GM11168 (cell line): ENCODE measurements around the gene PHOX2B.

Experiments used
- in situ Hi-C: fragments of 300-500 bp; cut with MboI; formaldehyde crosslinking; loops from one replicate; pipeline ENCODE4 v1.12.0; 2022; ENCODE audit warnings: low sequenced_read_pairs; ENCODE audit not compliant: unreplicated experiment

Gene PHOX2B

DNA sequence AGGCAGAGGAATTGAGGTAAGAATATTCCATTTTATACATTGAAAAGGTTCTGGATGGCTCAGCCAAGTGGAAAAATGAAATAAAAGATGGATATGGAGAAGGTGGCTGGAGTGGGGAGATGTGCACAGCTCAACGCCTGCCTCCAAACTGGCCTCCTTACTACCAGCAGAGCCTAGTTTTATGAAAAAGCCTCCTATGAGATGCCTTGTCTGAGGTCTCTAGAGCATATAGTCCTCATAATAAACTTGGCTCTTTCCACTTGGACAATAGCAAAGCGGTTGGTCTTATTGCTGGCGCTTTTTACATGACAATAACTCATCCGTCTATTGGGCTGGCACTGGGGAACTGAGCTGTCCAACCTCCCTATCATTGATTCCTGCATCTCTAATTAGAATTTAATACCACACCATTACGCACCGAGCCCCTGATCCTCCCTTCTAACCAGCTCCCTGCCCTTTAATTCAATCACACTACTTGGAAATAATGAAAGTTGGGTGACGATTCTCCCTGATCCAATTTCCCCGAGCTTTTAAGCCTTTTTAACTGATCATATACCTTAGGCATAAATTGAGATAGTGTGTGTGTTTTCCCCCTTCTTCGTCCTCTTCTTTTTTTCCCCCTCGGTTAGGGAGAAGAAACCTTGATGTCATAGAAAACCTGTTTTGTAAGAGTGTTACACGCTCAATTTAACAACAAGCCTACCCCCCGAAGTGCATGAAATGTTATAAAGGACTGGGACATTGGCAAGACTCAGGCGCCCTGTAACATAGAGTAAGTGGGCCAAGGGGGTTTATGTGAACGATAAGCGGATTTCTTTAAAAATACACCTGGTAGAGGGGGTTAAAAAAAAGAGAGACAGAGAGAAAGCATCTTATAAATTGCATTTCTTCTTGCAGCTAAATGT is at the start of gene PHOX2B:
Gene PHOX2B, minus strand, starts transcription at position 155 of the 905 bp plus-strand sequence. Its CDS starts 115 bp downstream, at position 40.
- in situ Hi-C loops = no loop called here

DNA sequence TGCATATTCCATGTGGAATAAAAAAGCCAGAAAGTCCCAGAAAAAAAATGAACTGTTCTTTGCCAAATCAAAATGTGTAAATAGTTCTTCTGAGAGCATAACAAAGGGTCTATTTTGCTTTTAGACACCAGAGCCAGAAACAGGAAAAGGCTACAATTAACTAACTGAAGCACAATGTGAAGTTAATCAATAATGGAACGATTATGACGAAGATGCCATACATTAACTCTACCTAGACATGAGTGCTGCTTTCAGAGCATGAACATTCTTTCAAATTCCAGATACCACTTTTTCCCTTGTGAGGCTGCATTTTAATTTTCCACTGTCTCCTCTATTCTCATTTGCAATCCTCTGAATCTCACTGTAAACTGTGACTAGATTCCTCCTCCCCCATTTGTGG is 48.7 kb upstream of the PHOX2B start:
- in situ Hi-C loops = no loop called here

DNA sequence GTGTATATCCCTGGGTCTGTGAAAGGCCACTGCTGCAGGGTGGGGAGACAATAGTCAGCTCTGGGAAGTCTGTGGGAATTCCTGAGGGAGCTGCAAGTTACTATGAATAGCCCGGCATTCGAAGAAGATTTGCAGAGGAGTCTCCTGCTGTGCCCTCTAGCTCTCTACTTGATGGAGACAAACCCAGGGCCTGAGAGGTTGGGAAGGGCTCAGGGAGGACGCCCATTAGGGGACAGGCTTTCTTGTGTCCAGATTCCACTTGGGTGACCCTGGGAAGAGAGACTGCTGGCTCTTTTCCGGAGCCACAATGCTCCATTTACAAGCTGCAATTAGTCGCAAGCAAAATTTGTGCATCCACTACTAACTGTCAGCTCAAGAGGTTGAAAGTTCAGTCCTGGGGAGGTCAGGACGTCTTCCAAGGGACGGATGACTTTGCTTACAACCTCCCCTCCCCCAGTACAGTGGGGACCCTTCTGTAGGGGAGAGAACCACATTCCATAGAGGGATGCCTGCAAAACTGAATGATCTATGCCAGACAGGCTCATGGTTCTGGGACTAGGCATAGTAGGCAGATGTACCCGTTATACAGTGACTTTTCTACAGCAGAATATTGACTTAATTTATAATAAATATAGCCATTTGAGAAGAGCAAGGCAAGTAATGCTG is 48.2 kb upstream of the PHOX2B start:
- in situ Hi-C loops = no loop called here

DNA sequence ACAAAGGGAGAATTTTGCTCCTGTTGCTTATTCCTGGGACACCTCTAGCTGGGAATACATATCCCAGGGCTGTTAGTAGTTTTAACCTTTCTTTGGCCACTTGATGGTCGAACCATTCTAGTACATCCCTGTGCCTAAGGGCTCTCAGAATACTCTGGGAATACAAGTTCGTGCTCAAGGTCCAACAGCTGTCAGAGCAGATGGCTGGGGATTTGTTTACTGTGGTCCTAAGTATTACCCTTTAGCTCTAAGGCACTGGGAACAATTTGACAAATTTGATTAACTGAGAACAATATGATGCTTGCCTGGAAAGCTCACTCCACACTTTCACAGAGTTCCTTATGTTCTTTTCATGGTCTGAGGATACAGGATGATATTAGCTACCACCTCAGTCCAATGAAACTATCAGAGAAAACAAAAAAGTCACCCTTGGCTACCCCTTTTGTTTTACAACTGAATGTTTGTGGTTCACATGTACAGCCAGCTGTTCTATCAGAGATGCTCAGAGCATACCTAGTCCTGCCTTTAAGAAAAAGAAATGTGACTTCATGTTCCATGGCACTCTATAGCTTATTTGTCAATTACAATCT is 47.4 kb upstream of the PHOX2B start:
- in situ Hi-C loops = no loop called here

DNA sequence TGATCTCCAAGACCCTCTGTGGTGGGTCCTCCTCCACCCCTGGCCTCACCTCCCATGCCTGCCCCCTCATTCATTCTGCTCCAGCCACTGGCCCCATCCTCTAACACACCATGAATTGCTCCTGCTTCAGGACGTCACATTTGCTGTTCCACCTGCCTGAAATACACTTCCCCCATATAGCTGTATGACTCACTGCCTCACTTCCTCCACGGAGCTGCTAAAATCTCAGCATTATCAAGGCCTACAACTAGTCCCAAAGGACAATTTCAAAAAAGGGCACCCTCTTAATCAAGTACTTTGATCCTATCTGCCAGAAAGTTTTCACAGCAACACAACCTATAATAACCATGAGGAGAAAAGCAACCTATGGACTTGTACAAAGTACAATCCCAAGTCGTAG is 43.6 kb upstream of the PHOX2B start:
- in situ Hi-C loops = no loop called here

DNA sequence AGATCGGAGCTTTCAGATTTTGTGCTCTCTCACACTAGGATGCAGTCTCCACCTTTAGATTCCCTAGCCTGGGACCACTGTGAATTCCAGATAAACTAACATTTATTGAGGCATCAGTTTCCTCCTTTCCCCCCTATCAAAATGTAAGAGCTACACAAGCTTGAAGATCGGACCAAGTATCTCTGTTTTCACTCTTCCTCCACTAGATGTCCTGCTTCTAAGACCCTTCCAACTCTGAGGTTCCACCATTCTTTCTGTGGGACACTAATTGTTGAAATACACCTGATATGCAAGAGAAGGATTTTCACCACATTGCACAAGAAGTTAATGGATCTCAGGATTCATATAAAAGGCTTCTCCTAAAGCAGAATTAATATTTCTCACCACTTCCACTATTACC is 43.0 kb upstream of the PHOX2B start:
- in situ Hi-C loops = no loop called here

DNA sequence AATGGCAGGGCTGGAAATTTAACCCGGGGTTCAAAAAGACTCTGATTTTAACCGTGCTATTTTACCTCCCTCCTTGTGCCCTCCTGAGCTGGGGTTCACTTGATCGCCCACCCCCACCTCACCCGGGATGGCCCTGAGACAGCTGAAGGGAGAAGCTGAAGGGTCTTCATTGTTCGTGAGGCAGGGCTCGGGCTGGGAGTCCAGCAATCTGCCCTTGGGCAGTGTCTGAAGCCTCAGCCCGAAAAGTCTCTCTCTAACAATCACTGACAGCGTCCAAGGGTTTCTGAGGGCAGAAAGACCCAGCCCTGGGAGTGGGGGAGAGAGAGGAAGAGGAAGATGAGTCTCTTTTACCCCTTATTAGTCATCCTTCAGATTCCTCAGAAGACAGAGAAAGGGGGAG is 39.4 kb upstream of the PHOX2B start:
- in situ Hi-C loops = no loop called here

DNA sequence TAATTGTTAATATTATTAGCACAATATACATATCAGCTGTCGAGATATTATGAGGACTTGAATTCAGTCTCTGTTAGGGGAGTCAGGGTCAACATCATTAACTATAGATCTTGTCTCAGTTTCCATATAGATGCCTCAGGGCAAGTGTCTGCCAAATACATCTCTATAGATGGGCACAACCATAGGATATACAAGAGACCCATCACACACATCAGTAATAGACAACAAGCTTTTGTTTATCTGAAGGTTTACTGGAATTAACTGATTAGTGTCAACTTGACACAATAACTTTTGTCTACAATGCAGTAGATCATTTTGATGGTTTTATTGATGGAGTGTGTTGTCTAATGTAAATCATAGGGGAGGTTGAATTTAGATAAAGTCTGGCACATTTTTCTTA is 37.1 kb upstream of the PHOX2B start:
- in situ Hi-C loops = no loop called here

DNA sequence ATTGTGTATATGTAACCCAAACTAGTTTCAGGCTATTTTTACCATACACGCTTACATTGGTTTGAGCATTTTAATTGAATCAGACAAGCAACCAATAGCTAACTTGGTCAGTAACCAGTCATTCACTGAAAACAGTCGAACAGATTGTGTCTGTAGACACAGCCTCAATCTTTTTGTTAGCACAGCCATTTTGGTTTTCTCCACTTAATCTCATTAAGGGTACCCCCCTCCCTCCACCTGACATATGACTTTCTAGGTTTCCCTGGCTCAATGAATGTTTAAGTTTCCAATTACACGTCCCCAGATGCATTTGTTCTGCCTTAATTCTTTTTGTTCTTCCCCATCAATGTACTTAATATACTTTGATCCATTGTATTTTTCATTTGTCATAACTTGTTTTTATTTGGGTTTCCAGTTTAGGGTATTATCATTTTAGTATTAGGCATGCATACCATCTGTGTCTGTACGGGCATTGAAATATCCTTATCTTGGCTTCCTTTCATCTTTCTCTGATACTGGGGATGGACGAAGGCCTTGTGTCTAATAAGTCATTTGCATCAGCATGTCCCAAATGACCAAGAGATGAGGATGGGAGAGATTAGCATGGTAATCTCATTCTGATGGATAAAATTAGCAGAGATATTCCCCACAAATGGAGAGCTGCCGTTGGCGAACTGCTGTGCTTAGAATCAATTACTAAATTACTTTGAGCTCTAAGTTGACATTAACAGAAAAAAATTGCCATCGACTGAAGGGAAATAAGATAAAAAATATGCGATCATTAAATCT is 35.9 kb upstream of the PHOX2B start:
- in situ Hi-C loops = no loop called here

DNA sequence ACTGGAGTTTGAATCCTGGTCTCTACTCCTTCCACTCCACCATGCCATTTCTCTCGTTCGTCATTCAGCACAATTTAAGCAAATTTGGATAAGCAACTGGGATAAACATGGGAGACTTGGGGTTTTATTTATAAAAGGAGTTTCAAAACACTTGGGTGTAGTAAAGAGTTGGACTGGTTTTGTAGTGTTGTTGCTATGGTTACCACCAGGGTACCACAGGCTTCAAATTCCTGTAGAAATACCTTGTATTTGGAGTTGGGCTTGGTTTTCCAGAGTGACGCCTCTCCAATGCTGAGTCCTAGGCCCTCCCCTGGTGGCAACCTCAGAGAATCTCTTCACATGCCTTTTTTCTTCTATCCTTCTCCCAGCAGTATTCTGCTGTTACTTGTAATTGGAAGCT is 27.9 kb upstream of the PHOX2B start:
- in situ Hi-C loops = no loop called here

DNA sequence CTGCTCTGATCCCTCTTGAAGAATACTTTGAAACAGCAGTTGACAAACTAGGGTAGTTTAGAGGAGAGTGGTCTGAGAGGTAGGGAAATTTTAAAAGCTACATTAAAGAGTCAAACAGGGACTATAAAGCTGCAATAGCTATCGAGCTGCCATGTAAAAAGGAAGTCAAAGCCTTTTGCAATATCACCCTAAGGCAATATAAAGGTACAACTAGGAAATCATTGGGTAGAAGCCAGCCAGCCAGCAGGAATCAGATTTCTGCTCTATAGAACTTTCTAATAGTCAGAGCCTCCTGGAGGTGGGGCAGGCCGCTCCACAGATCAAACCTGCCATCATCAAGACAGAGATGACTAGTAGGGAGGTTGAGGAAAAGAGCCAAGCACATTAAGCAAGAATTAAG is 15.2 kb upstream of the PHOX2B start:
- in situ Hi-C loops = no loop called here

DNA sequence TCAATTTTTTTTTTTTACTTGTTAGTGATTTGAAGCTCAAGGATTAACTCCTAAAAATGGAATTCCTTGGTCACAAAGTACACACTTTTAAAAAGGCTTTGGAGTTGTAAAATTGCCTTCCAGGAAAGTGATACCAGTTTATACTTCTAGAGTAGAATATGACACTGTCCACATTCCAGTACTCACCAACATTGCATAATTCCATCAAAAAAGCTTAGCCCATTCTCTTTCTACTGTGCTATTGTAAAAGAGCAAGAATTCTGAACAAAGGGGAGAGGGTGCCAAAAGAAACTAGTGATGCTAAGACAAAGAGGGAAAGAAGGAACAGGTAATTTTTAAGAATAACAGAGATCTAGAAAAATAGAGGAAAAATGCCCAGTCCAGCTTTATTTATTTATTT is 10.4 kb upstream of the PHOX2B start:
- in situ Hi-C loops = no loop called here

DNA sequence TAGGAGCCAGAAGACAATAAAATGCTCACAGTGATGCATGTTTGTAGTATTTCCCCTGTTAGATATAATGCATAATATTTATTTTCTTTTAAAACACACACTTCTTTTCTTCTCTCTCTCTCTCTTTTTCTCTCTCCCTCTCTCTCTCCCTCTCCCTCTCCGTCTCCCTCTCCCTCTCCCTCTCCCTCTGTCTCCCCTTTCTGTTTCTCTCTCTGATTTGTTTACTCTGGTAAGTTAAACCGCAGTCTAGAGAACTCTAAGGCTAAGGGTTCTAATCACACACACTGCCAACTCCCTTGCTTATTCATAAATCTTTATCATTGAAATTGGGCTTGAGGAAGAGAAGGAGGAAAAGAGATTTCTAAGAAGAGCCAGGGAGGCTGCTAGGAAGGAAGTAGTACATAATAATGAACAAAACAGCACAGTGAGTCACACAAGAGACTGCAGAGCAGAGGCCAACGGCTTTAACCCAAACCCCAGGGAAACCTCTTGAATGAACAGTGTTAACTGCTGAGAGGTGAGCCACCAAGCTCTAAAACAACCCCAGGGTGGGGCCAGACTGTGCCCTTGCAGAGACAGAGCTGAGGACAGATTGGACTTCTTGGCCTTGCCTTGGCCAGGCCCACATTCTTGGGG is 9.1 kb upstream of the PHOX2B start:
- in situ Hi-C loops = no loop called here

DNA sequence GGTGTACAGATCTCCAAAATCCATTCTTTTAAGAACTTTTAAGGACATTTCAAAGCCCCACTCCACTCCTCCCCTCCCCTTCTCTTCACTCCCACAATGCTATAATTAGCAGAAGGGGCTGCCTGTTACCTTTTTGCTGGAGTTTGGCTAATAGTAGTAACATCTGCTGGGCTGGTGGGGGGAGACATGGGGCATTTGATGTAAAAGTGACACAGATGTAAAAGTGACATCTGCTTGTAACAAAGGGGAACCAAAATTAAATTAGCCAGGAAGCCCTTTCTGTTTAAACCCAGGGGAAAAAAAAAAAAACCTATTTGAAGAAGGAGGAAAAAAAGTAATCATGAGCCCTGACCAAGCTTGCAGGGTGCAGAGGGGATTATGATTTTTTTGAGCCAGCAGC is 5.4 kb upstream of the PHOX2B start:
- in situ Hi-C loops = no loop called here

DNA sequence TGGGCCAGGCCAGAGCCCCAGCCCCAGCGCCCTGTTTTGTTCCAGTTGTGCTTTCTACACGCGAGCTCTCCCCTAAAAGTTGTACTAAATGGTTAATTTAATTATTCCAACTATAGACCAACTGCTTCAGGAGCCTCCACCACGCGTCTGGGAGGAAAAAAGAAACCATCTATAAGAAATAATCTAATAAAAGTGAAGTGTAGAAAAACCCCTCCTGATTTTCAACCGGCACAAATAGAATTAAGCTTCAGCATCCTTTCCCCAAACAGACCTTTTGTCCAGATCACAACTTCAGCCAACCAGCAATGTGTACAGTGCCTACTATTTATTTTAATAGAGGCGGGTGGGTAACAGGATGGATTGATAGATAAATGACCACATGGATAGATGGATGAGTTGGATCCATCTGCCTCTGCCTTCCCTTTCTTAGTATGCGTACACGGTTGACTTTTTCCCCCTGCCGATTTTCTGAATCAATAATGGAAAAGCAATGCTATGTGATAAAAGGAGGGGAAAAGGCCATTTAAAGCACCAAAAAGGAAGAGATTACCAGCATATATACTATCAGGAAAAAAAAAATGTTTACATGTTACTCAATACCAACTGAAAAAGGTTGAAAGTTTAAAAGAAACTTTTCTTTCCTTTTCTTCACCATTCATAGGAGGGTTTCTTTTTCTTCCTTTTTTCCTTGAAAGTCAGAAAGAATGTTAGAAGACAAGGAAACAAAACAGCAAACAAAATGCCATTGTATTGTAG is 3.7 kb upstream of the PHOX2B start:
- in situ Hi-C loops = no loop called here

DNA sequence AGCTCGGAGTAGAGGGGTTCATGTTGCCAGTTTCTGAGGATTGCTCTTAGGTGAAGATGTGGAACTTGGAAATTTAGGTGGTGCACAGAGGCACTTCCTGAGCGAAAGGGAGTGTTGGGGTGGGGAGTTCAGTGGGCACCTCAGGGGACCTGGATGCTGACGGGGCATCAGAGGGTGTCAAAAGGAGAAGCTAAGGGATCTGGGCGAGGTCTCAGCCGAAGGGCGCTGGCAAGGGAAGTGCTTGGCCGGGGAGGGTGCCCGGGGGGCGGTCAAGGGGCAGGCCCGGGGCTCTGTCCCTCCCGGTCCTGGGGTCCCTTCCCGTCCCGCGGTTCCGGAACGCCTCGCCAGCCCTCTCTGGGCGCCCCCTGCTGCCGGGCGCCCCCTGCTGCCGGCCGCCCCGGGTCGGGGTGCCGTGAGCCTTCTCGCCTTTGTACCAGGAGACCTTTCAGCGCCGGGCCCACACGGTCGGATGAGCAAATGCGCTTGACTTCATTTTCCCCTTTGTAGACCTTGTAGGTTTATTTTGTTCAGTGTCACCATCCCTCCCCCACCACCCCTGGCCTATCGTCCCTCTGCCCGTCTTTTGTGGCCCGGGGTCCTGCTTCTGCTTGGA is 3.0 kb upstream of the PHOX2B start:
- in situ Hi-C loops = no loop called here

DNA sequence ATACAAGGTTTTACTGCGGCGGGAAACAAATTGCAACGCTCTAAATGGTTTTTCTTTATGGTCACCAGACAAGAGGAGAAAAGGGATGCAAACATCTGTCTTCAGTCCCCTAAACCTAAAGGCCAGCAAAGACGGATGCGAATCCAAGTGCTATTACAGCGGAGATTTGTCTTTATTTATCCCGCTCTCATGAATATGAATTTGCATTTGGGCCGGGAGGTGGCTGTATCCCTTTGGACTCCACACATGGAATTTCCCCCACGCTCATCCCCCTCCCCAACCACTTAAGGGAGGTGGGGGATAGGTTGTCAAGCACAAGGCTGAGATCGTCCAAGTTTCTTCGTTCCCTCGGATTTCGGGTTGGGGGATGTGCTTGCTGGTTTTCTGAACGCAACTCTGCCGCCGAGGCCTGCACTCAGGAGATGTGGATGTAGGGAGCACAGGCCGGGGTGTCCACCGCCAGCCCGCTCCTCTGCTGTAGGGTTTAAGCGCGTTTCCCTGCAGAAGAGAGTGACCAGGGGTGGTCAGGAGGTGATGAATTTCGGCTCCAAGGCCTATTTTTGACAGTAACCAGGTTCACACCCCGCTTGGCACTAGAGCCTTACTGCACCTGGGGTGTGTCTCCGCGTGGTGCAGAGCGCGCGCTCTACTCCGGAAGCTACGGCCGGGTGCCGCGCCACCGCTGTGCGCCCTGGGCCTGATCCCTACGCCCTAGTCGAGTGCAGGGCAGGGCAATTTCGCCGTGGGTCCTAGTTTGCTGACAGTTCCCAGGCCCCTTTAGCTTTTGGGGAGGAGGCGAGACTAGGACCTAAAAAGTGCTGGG is 2.3 kb upstream of the PHOX2B start:
- in situ Hi-C loops = no loop called here

DNA sequence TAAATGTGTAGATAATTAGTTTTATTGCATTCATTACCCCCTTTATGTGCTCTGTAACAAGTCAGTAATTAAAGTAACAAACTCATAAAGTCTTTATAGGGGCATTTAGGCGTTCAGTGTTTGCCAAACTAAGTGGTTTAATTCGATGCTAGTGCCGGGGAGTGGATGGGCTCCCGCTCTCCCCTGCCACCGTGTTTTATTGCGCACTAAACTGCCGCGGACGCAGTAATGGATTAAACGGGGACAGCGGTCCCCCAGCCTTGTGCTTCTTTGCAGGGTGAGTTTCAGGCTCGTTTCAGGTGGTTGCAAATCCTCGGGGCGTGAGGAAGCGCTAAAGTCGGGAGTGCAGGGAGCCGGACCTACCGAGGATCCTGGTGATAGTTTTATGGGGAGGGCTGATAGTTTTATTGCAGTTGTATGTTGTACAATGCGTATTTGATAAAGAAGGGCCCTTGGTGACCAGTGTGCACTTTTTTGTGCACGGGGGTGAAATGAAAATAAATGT is 1.6 kb upstream of the PHOX2B start:
- in situ Hi-C loops = no loop called here
